Kidney (tissue), 14 donors: Measurements from ENCODE around the gene FAF2. TPM values are rescaled to one million over a fixed set of nuclear protein-coding genes. Genes with fewer than 3 reads are reported as not detected.

ENCODE experiments used
- DNase-seq, 5 donors: peaks; one replicate each; pipeline ENCODE4 v3.0.0-alpha.2; 2013 to 2020
- FAIRE-seq: peaks from 2 replicates; lab custom pipeline; 2012; peaks lifted over from hg19 to GRCh38; lab: Jason Lieb, UNC
- H3K27ac ChIP-seq, 2 donors: one replicate each; pipeline ENCODE4 v1.7.0; 2013; ENCODE audit warnings: low read depth in 2 of 2, low read length in 2 of 2, inconsistent platforms in 1 of 2
- H3K27me3 ChIP-seq: one replicate; pipeline ENCODE4 v1.7.1; 2013; ENCODE audit warnings: low read length, inconsistent platforms; ENCODE audit not compliant: control insufficient read depth, insufficient read depth
- H3K36me3 ChIP-seq, 3 donors: one replicate each; pipeline versions ENCODE4 v1.7.0 to v1.7.1; 2013; ENCODE audit warnings: low read length in 3 of 3, control low read depth in 1 of 3, inconsistent platforms in 1 of 3; ENCODE audit not compliant: insufficient read depth in 3 of 3, control insufficient read depth in 2 of 3
- H3K4me1 ChIP-seq, 3 donors: one replicate each; pipeline versions ENCODE4 v1.7.0 to v1.7.1; 2013; ENCODE audit warnings: low read length in 3 of 3, inconsistent platforms in 1 of 3, low read depth in 1 of 3; ENCODE audit not compliant: control insufficient read depth in 2 of 3, insufficient read depth in 2 of 3
- H3K4me3 ChIP-seq, 3 donors: one replicate each; pipeline versions ENCODE4 v1.7.0 to v1.8.1; 2013; ENCODE audit warnings: low read length in 3 of 3, control low read depth in 1 of 3, inconsistent platforms in 1 of 3
- H3K9ac ChIP-seq, 3 donors: one replicate each; pipeline versions ENCODE4 v1.7.0 to v1.7.1; 2013; ENCODE audit warnings: low read length in 3 of 3, control low read depth in 1 of 3, inconsistent platforms in 1 of 3
- H3K9me3 ChIP-seq, 3 donors: one replicate each; pipeline versions ENCODE4 v1.7.0 to v1.7.1; 2013; ENCODE audit warnings: low read length in 3 of 3, control low read depth in 1 of 3, inconsistent platforms in 1 of 3; ENCODE audit not compliant: control insufficient read depth in 2 of 3, insufficient read depth in 1 of 3
- CTCF ChIP-seq: IDR thresholded peaks from 3 replicates; pipeline ENCODE4 v1.5.1; 2012; ENCODE audit warnings: mild to moderate bottlenecking, moderate library complexity, borderline replicate concordance; ENCODE audit not compliant: insufficient read depth; ENCODE audit errors: extremely low read depth
- intact Hi-C: fragments of 100-400 bp; cut with DNase I; formaldehyde crosslinking; loops from one replicate; pipeline ENCODE4 v1.11.1; 2022
- polyA plus RNA-seq: library from polyadenylated mRNA; stranded (reverse); fragments of 350-450 nt; fragmentation: Illumina TruSeq; extraction: RNeasy Lipid Tissue Mini Kit (QIAGEN cat#74804); gene quantifications from one replicate; pipeline ENCODE4 v1.2.3, GENCODE V29; 2014; ENCODE audit warnings: low read depth, low replicate concordance; ENCODE audit not compliant: insufficient read depth
- total RNA-seq: library from RNA; stranded (reverse); fragmentation: NEBNext Ultra II Directional; extraction: Animal tissue kit (Norgen Biotek cat#: 25700); gene quantifications from one replicate; pipeline ENCODE4 v1.2.1, GENCODE V29; 2021
- donor health status: control.
- donor health status: control.
- donor health status: control.
- donor health status: control.
- donor health status: control.
- donor health status: DM: yes; HTN: yes; CAD: no.
- donor health status: Normal renal cell carcinoma (clear cell type).

FAF2 gene
- total and polyA plus RNA-seq, 2 donors from 2014 or later = 11.1 to 31.7 TPM

- no peak for TF ChIP-seq CTCF
- DNase-seq (no peak), FAIRE-seq (no peak)
- Histone ChIP-seq H3K9me3 (no peaks in the 10 kb centered on the region), H3K36me3 (no peaks in the 10 kb centered on the region), H3K27ac (no peak overlapping the region), H3K9ac (no peak overlapping the region), H3K4me1 (peaks cover 0 to 24% (median 9%) of the 10 kb centered on the region in 3 donors), H3K4me3 (no peak overlapping the region), H3K27me3 (no peaks in the 10 kb centered on the region)
- intact Hi-C loops = no loop called here
These were observed 99.6 kb downstream of the FAF2 start for GRCh38 chr5:176547802-176548201.

DNA sequence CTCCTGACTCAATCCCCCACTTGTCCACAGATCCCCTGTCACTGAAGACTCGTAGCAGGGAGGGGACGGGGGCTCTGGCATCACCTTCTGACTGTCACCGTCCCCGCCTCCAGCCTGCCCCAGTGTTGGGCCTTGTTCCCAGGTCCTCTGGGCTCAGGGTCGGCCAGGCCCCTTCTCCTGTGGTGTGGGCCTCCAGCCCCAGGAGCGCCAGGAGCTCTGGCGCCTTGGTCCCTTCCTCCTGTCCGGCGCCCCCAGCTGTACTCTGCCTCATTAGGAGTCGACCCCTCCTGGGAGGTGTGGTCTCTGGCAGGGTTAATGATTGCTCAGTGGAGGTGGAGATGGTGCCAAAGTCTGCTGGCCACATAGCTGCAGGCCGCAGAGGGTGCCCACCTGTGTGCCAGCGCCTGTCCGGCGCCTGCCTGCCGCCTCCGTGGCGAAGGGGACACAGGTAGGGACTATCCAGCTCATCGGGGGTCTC, 100.8 kb downstream of the FAF2 start, which contains the start of gene CDHR2:
TSS of gene CDHR2 (plus strand) at position 376 of the 478 bp plus-strand sequence. CDS start 16,011 bp downstream, outside the sequence.
- Histone ChIP-seq H3K4me3 (peak within 1 kb of the TSS in 2 of 3 donors; percentile 26 to 48), H3K4me1 (peaks cover 0 to 26% (median 9%) of the 10 kb centered on the region in 3 donors), H3K27me3 (no peaks in the 10 kb centered on the region), H3K9me3 (no peaks in the 10 kb centered on the region), H3K36me3 (no peaks in the 10 kb centered on the region), H3K27ac (peak within 1 kb of the TSS in 1 of 2 donors; percentile 11), H3K9ac (peak within 1 kb of the TSS in 1 of 3 donors; percentile 19)
- peak in 4 of 5 donors; percentile 36 to 80 (median 52) for DNase-seq
- intact Hi-C loops = no loop called here
- no peak for TF ChIP-seq CTCF
- FAIRE-seq = no peak

- H3K36me3 ChIP-seq = no peaks in the 10 kb centered on the region
- intact Hi-C loops = no loop called here
- H3K4me1 ChIP-seq = peaks cover 0 to 27% (median 6%) of the 10 kb centered on the region in 3 donors
- DNase-seq = peak in 1 of 5 donors; percentile 68
- H3K9ac ChIP-seq = peak overlapping the region in 1 of 3 donors; percentile 19
- no peak overlapping the region for H3K27ac ChIP-seq
- no peak for TF ChIP-seq CTCF
- no peak for FAIRE-seq
- no peaks in the 10 kb centered on the region for H3K27me3 ChIP-seq
- peak overlapping the region in 2 of 3 donors; percentile 26 to 48 for H3K4me3 ChIP-seq
- no peaks in the 10 kb centered on the region for H3K9me3 ChIP-seq
These were observed 101.7 kb downstream of the FAF2 start for GRCh38 chr5:176549871-176550270.
